ENCODE data around the gene PCDHGA6. TPM values are rescaled to one million over a fixed set of nuclear protein-coding genes. Genes with fewer than 3 reads are reported as not detected.

The PCDHGA6 gene
- total and polyA plus RNA-seq, 10 donors: 0.35 to 5.0 (median 4.0) TPM

GRCh38 chr5:141421489-141421855, 47.8 kb downstream of the PCDHGA6 start:
- H3K36me3 ChIP-seq: peaks cover 0 to 8% (median 0%) of the 10 kb centered on the region in 6 donors
- DNase-seq: no peak
- TF ChIP-seq POLR2A (IDR thresholded peaks at IDR 0.05) (no peak), POLR2AphosphoS5 (IDR thresholded peaks at IDR 0.05) (no peak), CTCF (IDR thresholded peaks at IDR 0.05 in 8 of 11, conservative IDR thresholded peaks at IDR 0.05 in 3 of 11) (no peak)
- intact Hi-C loops (cut with DNase I; ENCODE audit: low total_unique reads): no loop called here
- peaks cover 0 to 12% (median 3%) of the 10 kb centered on the region in 6 donors for H3K4me1 ChIP-seq
- peak overlapping the region in 7 of 8 donors; percentile 6 to 67 (median 34) for H3K4me3 ChIP-seq
- H3K27ac ChIP-seq: no peak overlapping the region
- 8 to 20% (median 9%) methylated on average over 13 of the region's 13 CpGs for WGBS, 5 donors
- peaks cover 2 to 100% (median 96%) of the 10 kb centered on the region in 8 donors for H3K9me3 ChIP-seq
- H3K27me3 ChIP-seq (replicated peaks in 1 of 7): peaks cover 0 to 89% (median 39%) of the 10 kb centered on the region in 7 donors

GRCh38 chr5:141422742-141423291, 49.1 kb downstream of the PCDHGA6 start:
- H3K9me3 ChIP-seq: peaks cover 2 to 100% (median 100%) of the 10 kb centered on the region in 8 donors
- H3K4me3 ChIP-seq: no peak overlapping the region
- peaks cover 0 to 89% (median 35%) of the 10 kb centered on the region in 7 donors for H3K27me3 ChIP-seq (replicated peaks in 1 of 7)
- peaks cover 0 to 13% (median 0%) of the 10 kb centered on the region in 6 donors for H3K36me3 ChIP-seq
- H3K27ac ChIP-seq: no peak overlapping the region
- intact Hi-C loops (cut with DNase I; ENCODE audit: low total_unique reads): no loop called here
- no peak for TF ChIP-seq CTCF (IDR thresholded peaks at IDR 0.05 in 8 of 11, conservative IDR thresholded peaks at IDR 0.05 in 3 of 11)
- no peak for TF ChIP-seq POLR2AphosphoS5 (IDR thresholded peaks at IDR 0.05)
- TF ChIP-seq POLR2A (IDR thresholded peaks at IDR 0.05): no peak
- no peak for DNase-seq
- peaks cover 0 to 12% (median 0%) of the 10 kb centered on the region in 6 donors for H3K4me1 ChIP-seq
- 26 to 45% (median 30%) methylated on average over 29 to 42 of the region's 42 CpGs for WGBS, 5 donors

GRCh38 chr5:141427783-141428426, 54.2 kb downstream of the PCDHGA6 start:
- Histone ChIP-seq H3K9me3 (peaks cover 0 to 100% (median 98%) of the 10 kb centered on the region in 8 donors), H3K27me3 (replicated peaks in 1 of 7) (peaks cover 0 to 88% (median 14%) of the 10 kb centered on the region in 7 donors), H3K4me1 (peaks cover 0 to 19% (median 0%) of the 10 kb centered on the region in 6 donors), H3K36me3 (peaks cover 0 to 8% (median 0%) of the 10 kb centered on the region in 6 donors), H3K4me3 (no peak overlapping the region), H3K27ac (no peak overlapping the region)
- WGBS, 5 donors: 33 to 63% (median 55%) methylated on average over 18 to 53 of the region's 53 CpGs
- TF ChIP-seq POLR2A (IDR thresholded peaks at IDR 0.05) (no peak), CTCF (IDR thresholded peaks at IDR 0.05 in 8 of 11, conservative IDR thresholded peaks at IDR 0.05 in 3 of 11) (no peak), POLR2AphosphoS5 (IDR thresholded peaks at IDR 0.05) (no peak)
- no peak for DNase-seq
- intact Hi-C loops (cut with DNase I; ENCODE audit: low total_unique reads): no loop called here

Other genes with a start within 250 kb of the PCDHGA6 start
Only the 30 nearest of the 36 such genes appear.
- 1 to 10 TPM in 5 of 7 donors, under 1 TPM in 2; 0.40 to 4.9 (median 1.5) TPM for gene PCDHB9, start 186.7 kb upstream of the PCDHGA6 start, total RNA-seq
- gene PCDHB9, start 186.7 kb upstream of the PCDHGA6 start, polyA plus RNA-seq: under 1 TPM; 0.06 to 0.19 (median 0.09) TPM
- gene PCDHB10, start 181.5 kb upstream of the PCDHGA6 start, total RNA-seq: 1 to 10 TPM in 4 of 7 donors, under 1 TPM in 3; 0.74 to 2.7 (median 1.4) TPM
- gene PCDHB10, start 181.5 kb upstream of the PCDHGA6 start, polyA plus RNA-seq: under 1 TPM; 0.09 to 0.26 (median 0.15) TPM
- gene PCDHB11, start 174.3 kb upstream of the PCDHGA6 start, total RNA-seq: 1 to 10 TPM in 5 of 7 donors, under 1 TPM in 2; 0.68 to 3.4 (median 1.2) TPM
- gene PCDHB11, start 174.3 kb upstream of the PCDHGA6 start, polyA plus RNA-seq: under 1 TPM; 0.07 to 0.19 (median 0.14) TPM
- 1 to 10 TPM; 1.1 to 2.4 (median 1.8) TPM for gene PCDHB12, start 165.2 kb upstream of the PCDHGA6 start, total RNA-seq
- under 1 TPM; 0.11 to 0.16 (median 0.11) TPM for gene PCDHB12, start 165.2 kb upstream of the PCDHGA6 start, polyA plus RNA-seq
- gene PCDHB13, start 160.0 kb upstream of the PCDHGA6 start, total RNA-seq: 1 to 10 TPM; 1.4 to 6.8 (median 4.0) TPM
- under 1 TPM; 0.09 to 0.38 (median 0.12) TPM for gene PCDHB13, start 160.0 kb upstream of the PCDHGA6 start, polyA plus RNA-seq
- gene PCDHB14, start 150.5 kb upstream of the PCDHGA6 start, total RNA-seq: 1 to 10 TPM; 1.6 to 5.9 (median 2.8) TPM
- gene PCDHB14, start 150.5 kb upstream of the PCDHGA6 start, polyA plus RNA-seq: under 1 TPM; 0.27 to 0.93 (median 0.30) TPM
- 1 to 10 TPM; 1.7 to 5.6 (median 3.8) TPM for gene PCDHB15, start 128.5 kb upstream of the PCDHGA6 start, total RNA-seq
- 1 to 10 TPM in 1 of 3 donors, under 1 TPM in 2; 0.42 to 1.1 (median 0.72) TPM for gene PCDHB15, start 128.5 kb upstream of the PCDHGA6 start, polyA plus RNA-seq
- 1 to 10 TPM in 6 of 7 donors, under 1 TPM in 1; 0.57 to 3.0 (median 2.2) TPM for gene SLC25A2, start 69.8 kb upstream of the PCDHGA6 start, total RNA-seq
- gene SLC25A2, start 69.8 kb upstream of the PCDHGA6 start, polyA plus RNA-seq: under 1 TPM; 0.05 to 0.22 (median 0.07) TPM
- 10 to 100 TPM; 67.6 to 80.6 (median 75.7) TPM for gene TAF7, start 53.1 kb upstream of the PCDHGA6 start, total RNA-seq
- 100 to 1,000 TPM in 2 of 3 donors, 10 to 100 TPM in 1; 91.1 to 112 (median 111) TPM for gene TAF7, start 53.1 kb upstream of the PCDHGA6 start, polyA plus RNA-seq
- gene PCDHGA1, start 43.4 kb upstream of the PCDHGA6 start, total RNA-seq: under 1 TPM in 6 of 7 donors, not detected in 1; 0.17 to 0.52 (median 0.36) TPM
- under 1 TPM; 0.04 to 0.06 (median 0.06) TPM for gene PCDHGA1, start 43.4 kb upstream of the PCDHGA6 start, polyA plus RNA-seq
- gene PCDHGA2, start 35.1 kb upstream of the PCDHGA6 start, total RNA-seq: 1 to 10 TPM in 6 of 7 donors, under 1 TPM in 1; 0.84 to 3.9 (median 1.8) TPM
- under 1 TPM; 0.04 to 0.19 (median 0.06) TPM for gene PCDHGA2, start 35.1 kb upstream of the PCDHGA6 start, polyA plus RNA-seq
- gene PCDHGA3, start 30.1 kb upstream of the PCDHGA6 start, total RNA-seq: 1 to 10 TPM in 5 of 7 donors, under 1 TPM in 2; 0.60 to 4.4 (median 2.1) TPM
- under 1 TPM in 1 of 3 donors, not detected in 2; 0.22 TPM for gene PCDHGA3, start 30.1 kb upstream of the PCDHGA6 start, polyA plus RNA-seq
- 1 to 10 TPM in 6 of 7 donors, under 1 TPM in 1; 0.87 to 3.7 (median 1.6) TPM for gene PCDHGB1, start 23.8 kb upstream of the PCDHGA6 start, total RNA-seq
- gene PCDHGB1, start 23.8 kb upstream of the PCDHGA6 start, polyA plus RNA-seq: under 1 TPM in 2 of 3 donors, not detected in 1; 0.04 to 0.10 TPM
- 1 to 10 TPM; 1.4 to 4.5 (median 2.7) TPM for gene PCDHGA4, start 18.9 kb upstream of the PCDHGA6 start, total RNA-seq
- gene PCDHGA4, start 18.9 kb upstream of the PCDHGA6 start, polyA plus RNA-seq: under 1 TPM; 0.04 to 0.16 (median 0.05) TPM
- 1 to 10 TPM; 1.7 to 4.5 (median 3.5) TPM for gene PCDHGB2, start 13.9 kb upstream of the PCDHGA6 start, total RNA-seq
- under 1 TPM in 2 of 3 donors, not detected in 1; 0.09 to 0.22 TPM for gene PCDHGB2, start 13.9 kb upstream of the PCDHGA6 start, polyA plus RNA-seq
- gene PCDHGA5, start 9.7 kb upstream of the PCDHGA6 start, total RNA-seq: 1 to 10 TPM; 1.4 to 3.1 (median 2.3) TPM
- gene PCDHGA5, start 9.7 kb upstream of the PCDHGA6 start, polyA plus RNA-seq: under 1 TPM in 2 of 3 donors, not detected in 1; 0.04 to 0.22 TPM
- gene PCDHGB3, start 3.6 kb upstream of the PCDHGA6 start, total RNA-seq: 1 to 10 TPM; 1.3 to 5.0 (median 3.9) TPM
- under 1 TPM; 0.06 to 0.38 (median 0.09) TPM for gene PCDHGB3, start 3.6 kb upstream of the PCDHGA6 start, polyA plus RNA-seq
- gene PCDHGA7, start 8.9 kb downstream of the PCDHGA6 start, total RNA-seq: 1 to 10 TPM; 1.2 to 5.4 (median 2.0) TPM
- gene PCDHGA7, start 8.9 kb downstream of the PCDHGA6 start, polyA plus RNA-seq: under 1 TPM; 0.18 to 0.29 (median 0.22) TPM
- 1 to 10 TPM; 1.6 to 3.9 (median 3.0) TPM for gene PCDHGB4, start 13.8 kb downstream of the PCDHGA6 start, total RNA-seq
- gene PCDHGB4, start 13.8 kb downstream of the PCDHGA6 start, polyA plus RNA-seq: under 1 TPM; 0.02 to 0.29 (median 0.14) TPM
- gene PCDHGA8, start 18.7 kb downstream of the PCDHGA6 start, total RNA-seq: 1 to 10 TPM in 6 of 7 donors, under 1 TPM in 1; 0.70 to 3.9 (median 2.1) TPM
- under 1 TPM in 2 of 3 donors, not detected in 1; 0.04 to 0.13 TPM for gene PCDHGA8, start 18.7 kb downstream of the PCDHGA6 start, polyA plus RNA-seq
- 1 to 10 TPM; 3.9 to 8.0 (median 5.6) TPM for gene PCDHGB5, start 24.1 kb downstream of the PCDHGA6 start, total RNA-seq
- gene PCDHGB5, start 24.1 kb downstream of the PCDHGA6 start, polyA plus RNA-seq: under 1 TPM; 0.07 to 0.32 (median 0.17) TPM
- 1 to 10 TPM; 2.6 to 9.6 (median 4.7) TPM for gene PCDHGA9, start 28.9 kb downstream of the PCDHGA6 start, total RNA-seq
- under 1 TPM in 2 of 3 donors, not detected in 1; 0.11 to 0.29 TPM for gene PCDHGA9, start 28.9 kb downstream of the PCDHGA6 start, polyA plus RNA-seq
- 1 to 10 TPM; 3.1 to 6.8 (median 5.2) TPM for gene PCDHGB6, start 34.1 kb downstream of the PCDHGA6 start, total RNA-seq
- under 1 TPM; 0.13 to 0.42 (median 0.20) TPM for gene PCDHGB6, start 34.1 kb downstream of the PCDHGA6 start, polyA plus RNA-seq
- gene PCDHGA10, start 39.1 kb downstream of the PCDHGA6 start, total RNA-seq: 1 to 10 TPM; 2.5 to 6.9 (median 4.6) TPM
- under 1 TPM; 0.15 to 0.35 (median 0.17) TPM for gene PCDHGA10, start 39.1 kb downstream of the PCDHGA6 start, polyA plus RNA-seq
- 10 to 100 TPM in 2 of 7 donors, 1 to 10 TPM in 5; 5.7 to 11.9 (median 8.1) TPM for gene PCDHGB7, start 43.8 kb downstream of the PCDHGA6 start, total RNA-seq
- gene PCDHGB7, start 43.8 kb downstream of the PCDHGA6 start, polyA plus RNA-seq: under 1 TPM; 0.14 to 0.42 (median 0.15) TPM
- gene PCDHGA11, start 47.2 kb downstream of the PCDHGA6 start, total RNA-seq: 1 to 10 TPM; 1.8 to 5.7 (median 3.2) TPM
- under 1 TPM; 0.13 to 0.26 (median 0.18) TPM for gene PCDHGA11, start 47.2 kb downstream of the PCDHGA6 start, polyA plus RNA-seq
- gene PCDHGA12, start 56.6 kb downstream of the PCDHGA6 start, total RNA-seq: 1 to 10 TPM; 3.3 to 6.3 (median 5.4) TPM
- under 1 TPM; 0.02 to 0.54 (median 0.12) TPM for gene PCDHGA12, start 56.6 kb downstream of the PCDHGA6 start, polyA plus RNA-seq
- gene PCDHGC3, start 102.1 kb downstream of the PCDHGA6 start, total RNA-seq: 10 to 100 TPM; 10.7 to 26.7 (median 22.5) TPM
- gene PCDHGC3, start 102.1 kb downstream of the PCDHGA6 start, polyA plus RNA-seq: 10 to 100 TPM in 2 of 3 donors, 1 to 10 TPM in 1; 7.0 to 12.7 (median 10.3) TPM
- gene PCDHGC4, start 111.1 kb downstream of the PCDHGA6 start, total RNA-seq: 1 to 10 TPM; 1.3 to 3.9 (median 2.6) TPM
- gene PCDHGC4, start 111.1 kb downstream of the PCDHGA6 start, polyA plus RNA-seq: under 1 TPM in 2 of 3 donors, not detected in 1; 0.03 TPM
- gene PCDHGC5, start 115.2 kb downstream of the PCDHGA6 start, total RNA-seq: 1 to 10 TPM in 5 of 7 donors, under 1 TPM in 2; 0.93 to 2.5 (median 1.2) TPM
- gene PCDHGC5, start 115.2 kb downstream of the PCDHGA6 start, polyA plus RNA-seq: under 1 TPM in 2 of 3 donors, not detected in 1; 0.02 to 0.10 TPM